Activated CD4-positive, CD25-positive, alpha-beta regulatory T cell treated with anti-CD3 and anti-CD28 coated beads, Interleukin-2, amount 50 U/mL, for 16 hours (primary cell): ENCODE results near the gene GCM1.
"Not testable (repeated sequence)": the region's sequence is repeated elsewhere in the genome, so short reads cannot be mapped to it uniquely, and the experiment has no call there.

Experiments
- DNase-seq: peaks from one replicate; pipeline ENCODE4 v3.0.0-alpha.2; 2020; ENCODE audit warnings: low read depth, low spot score

GCM1 gene, protein sequence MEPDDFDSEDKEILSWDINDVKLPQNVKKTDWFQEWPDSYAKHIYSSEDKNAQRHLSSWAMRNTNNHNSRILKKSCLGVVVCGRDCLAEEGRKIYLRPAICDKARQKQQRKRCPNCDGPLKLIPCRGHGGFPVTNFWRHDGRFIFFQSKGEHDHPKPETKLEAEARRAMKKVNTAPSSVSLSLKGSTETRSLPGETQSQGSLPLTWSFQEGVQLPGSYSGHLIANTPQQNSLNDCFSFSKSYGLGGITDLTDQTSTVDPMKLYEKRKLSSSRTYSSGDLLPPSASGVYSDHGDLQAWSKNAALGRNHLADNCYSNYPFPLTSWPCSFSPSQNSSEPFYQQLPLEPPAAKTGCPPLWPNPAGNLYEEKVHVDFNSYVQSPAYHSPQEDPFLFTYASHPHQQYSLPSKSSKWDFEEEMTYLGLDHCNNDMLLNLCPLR

DNA sequence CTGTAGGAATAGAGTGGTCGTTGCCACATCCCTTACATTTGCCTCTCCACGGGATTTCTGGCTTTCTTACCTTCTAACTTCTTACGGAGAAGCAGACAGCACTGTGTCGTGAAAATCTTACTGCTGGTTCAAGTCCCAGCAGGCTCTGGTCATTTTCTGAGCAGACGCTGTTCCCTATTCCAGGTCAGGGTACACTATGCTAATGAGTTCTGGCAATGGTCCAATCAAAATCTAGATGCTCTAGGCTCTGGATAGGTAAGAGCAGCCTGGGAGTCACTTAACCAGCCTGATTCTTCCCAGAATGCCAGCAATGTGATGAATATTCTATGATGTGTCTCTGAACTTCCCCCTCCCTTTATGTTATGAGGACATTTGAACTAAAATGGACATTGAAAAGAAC is at the start of gene GCM1:
Gene GCM1 (minus strand): TSS at position 158 of the 400 bp plus-strand sequence. CDS start 3,209 bp downstream, outside the sequence.
- DNase-seq, result no peak

DNA sequence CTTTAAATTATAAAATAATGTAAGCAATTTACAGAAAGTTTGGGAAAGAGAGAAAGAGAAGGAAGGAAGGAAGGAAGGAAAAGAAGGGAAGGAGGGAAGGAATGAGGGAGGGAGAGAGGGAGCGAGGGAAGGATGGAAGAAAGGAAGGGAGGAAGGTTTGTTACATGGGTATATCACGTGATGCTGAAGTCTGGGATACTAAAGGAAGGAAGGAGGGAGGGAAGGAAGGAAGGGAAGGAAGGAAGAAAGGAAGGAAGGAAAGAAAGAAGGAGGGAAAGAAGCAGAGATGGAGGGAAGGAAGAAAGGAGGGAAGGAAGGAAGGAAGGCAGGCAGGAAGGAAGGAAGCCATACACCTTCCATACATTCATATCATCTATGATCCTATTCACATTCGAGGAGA is 48.9 kb upstream of the GCM1 start:
- DNase-seq, result no peak

DNA sequence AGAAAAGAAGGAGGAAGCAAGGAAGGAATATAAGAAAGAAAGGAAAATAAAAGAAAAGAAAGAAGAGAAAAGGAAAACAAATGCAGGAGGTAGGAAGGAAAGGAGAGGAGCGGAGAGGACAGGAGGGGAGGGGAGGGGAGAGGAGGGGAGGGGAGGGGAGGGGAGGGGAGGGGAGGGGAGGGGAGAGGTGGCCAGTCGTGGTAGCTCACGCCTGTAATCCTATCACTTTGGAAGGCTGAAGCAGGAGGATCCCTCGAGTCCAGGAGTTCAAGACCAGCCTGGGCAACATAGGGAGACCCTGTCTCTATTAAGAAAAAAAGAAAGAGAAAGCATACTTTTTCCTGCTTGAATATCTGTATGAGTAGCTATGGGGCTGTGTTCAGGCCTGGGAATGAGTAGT is 46.4 kb upstream of the GCM1 start:
- DNase-seq, result no peak

DNA sequence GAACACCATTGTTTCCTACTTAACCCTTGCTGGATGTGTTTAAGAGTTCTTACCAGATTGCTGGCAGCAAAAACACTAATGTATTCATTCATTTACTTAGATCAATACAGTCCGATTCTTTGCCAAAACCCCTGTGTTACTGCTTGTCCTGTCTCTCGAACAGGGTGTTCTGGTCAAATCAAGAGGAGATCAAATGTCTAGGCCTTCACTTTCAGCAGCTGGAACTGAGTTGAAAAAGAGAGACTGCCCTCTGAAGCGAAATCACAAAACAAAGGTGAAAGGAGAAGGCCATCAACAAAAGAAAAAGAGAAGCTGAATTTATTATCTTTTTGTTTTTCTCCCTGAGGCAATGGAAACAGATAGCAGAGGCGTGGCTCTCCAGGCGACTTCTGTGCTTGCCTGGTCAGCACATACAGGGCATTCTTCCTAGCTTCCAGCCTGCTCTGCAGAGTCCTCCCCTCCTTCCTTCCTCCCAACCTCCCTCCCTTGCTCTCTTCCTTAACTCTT is 44.1 kb upstream of the GCM1 start:
- no peak for DNase-seq

DNA sequence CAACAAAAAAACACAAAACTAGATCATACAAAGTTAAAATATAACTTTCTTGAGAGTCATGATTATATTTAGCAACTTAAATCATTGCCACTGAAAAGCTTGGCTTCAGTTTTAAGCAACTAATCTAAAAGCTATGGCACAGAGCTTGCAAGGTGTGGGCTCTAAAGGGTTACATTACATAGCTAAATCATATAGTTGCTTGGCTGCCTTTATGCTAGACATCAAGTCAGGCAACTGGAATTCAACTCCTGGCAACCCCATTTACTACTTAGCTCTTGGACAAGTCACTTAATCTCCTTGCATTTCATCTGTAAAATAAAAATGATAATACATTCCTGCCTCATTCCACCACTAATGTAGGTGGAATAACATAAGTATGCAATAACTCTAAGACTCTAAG is 40.9 kb upstream of the GCM1 start:
- no peak for DNase-seq

DNA sequence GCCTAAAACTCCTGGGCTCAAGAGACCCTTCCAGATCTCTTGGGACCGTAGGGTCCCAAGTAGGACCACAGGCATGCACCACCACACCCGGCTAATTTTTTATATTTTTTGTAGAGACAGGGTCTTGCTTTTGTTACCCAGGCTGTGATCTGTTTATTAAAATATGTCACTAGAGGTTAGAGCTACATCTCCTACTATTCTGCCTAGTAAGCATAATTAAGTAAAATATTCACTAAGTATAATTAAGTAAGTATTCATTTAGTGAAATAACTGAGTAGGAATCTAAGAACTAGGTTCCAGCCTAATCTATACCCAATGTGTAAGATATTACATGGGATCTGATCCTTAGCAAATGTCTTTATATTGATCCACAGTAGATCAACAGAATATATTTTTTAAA is 40.2 kb upstream of the GCM1 start:
- DNase-seq, result no peak

DNA sequence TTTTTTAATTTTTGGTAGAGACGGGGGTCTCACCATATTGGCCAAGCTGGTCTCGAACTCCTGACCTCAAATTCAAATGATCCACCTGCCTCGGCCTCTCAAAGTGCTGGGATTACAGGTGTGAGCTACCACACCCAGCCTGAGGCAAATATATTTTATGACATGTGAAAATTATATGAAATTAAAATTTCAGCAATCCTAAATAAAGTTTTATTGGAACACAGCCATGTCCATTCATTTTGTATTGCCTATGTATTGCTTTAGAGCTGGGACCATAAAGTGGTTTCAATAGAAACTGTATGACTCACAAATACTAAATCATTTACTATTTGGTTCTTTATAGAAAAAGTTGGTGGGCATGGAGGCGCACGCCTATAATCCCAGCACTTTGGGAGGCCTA is 32.0 kb upstream of the GCM1 start:
- DNase-seq, result no peak

DNA sequence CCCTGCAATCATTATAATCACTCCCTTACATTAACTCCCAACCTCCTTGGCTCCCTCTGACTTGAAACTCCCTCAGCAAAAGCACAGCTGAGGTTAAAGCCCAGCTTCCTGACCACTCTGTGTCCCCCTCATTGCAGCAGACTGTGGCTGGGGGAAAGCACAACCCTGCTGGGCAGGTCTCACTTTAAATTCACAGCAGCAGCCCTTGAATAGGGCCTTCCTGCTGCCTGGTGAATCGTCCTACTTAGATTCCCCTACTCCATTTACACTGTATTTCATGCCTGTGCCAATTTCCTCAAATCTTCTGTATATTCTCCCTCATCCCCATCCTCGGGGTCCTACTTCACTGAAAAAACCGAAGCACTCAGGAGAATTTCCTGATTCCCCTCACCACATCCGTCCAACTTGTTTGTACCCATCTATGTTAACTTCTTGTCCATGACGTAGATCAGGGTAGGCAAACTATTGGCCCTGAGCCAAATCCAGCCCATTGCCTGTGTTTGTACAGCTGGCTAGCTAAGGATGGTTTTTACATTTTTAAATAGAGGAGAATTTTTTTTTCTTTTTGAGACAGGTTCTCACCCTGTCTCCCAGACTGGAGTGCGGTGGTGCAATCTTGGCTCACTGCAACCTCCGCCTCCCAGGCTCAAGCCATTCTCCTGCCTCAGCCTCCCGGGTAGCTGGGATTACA is 31.5 kb upstream of the GCM1 start:
- no peak for DNase-seq

DNA sequence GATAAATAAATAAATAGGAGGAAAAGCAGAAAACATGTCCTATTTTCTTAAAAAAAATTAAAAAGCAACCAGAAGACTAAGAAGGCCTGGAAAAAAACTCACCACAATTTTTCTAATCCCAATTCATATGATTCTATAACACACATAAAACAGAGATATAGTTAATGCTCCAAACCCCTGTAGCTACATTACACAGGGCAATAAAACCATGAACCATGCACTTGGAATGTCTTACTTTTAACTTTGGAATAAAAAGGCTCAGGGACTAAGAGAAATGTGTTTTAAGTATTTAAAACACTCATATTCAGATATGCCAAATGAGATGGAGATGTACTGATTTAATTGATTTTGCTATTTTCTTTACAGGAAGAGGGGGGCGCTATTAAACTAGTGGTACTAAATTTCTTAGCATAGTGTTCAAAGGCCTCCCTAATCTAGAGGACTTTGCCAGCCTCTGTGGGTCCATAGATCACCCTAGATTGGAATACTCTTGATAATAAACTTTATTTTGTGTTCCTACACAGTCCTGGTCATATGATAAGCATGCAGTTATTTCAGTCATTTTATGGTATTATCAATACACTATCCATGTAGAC is 30.3 kb upstream of the GCM1 start:
- DNase-seq, result no peak

DNA sequence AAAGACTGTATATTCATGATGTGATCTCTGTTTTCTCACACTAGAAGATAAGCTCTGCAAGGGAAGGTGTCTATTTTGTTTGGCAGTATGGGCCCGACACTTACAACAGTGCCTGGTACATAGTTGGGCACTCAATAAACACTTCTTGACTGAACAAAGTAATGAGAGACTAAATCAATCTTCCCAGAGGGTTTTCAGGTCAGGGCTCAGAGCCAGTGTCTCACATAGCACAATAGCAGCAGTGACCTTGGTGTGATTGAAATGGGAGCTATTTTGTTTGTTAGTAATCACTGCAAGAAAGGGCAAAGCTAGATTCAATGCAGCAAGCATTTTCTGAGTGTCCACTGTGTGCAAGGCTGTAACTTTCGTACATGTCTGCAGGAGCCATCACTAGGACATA is 26.4 kb upstream of the GCM1 start:
- DNase-seq, result no peak

DNA sequence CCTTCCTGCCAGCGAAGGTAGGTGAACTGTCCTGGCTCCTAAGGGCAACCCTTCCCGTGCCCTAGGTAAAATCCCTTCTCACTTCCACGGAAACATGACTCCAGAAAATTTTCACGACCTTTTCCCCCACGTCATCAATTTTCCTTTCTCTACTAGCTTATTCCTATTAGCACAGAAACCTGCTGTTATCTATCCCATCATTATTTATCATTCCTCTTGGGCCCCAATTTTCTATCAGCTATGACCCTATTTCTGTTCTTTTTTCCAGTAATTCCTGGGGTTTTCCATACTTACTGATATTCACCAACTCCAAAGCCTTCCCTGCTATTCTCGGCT is 23.8 kb upstream of the GCM1 start:
- no peak for DNase-seq

DNA sequence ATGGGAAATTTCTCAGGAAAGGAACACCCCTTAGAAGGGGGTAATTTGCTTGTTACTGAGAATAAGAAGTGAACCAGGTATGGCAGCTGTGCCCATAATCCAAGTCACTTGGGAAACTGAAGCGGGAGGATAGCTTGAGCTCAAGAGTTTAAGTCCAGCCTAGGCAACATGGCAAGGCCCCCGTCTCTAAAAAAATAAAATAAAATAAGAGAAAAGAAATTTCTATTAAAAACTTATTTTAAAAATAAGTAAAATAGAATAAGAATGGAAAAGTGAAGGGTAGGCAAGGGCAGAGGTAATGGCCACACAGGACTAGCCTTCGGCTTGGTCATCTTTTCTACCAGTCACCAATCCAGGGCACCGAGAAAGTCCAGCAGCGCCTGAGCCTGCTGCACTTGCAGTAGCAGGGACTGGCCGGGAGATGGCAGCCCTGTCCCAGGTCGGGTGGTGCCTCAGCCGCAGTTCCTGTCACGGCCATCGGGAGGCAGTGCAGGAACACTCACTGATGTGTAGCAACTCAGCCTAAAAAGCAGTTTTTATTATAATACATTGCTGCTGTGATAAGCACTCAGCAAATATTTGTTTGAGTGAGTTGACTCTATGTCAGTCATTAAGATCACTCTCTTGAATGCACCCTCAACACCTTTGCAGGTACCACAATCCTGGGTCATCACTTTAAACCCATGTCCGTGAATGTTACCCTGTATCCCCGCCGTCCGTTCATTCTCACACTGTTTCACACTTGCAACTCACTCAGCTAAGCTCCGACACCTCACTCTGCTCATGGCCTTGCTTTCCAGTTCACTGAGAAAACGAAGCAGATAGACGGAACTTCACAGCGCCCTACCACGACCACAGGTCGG is 23.2 kb upstream of the GCM1 start:
- DNase-seq, result peak; percentile 83

DNA sequence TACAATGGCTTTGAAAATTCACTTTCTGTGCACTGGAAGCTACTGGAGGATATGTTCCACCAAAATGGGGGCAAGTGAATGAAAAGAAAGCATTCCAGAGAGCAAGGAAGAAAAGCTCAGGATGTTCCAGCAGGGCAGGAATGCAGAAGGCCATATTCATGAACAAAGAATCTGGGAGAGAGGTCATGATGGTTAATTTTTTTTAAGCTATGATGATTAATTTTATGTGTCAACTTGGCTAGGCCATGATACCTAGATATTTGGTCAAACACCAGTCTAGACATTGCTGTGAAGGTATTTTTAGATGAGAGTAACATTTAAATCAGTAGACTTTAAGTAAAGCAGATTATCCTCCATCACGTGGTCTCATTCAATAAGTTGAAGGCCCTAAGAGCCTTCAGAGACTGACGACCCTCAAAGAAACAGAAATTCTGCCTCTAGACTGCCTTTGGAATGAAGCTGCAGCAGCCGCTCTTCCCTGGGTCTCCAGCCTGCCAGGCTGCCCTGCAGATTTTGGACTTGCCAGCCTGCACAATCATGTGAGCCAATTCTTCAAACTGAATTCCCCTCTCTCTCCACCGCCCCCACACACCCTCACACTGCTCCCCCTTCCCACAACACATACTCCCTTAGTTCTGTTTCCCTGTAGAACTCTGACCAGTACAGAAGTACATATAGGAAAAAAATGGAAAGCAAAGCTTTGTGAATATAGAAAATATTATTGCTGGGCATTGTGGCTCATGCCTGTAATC is 20.1 kb upstream of the GCM1 start:
- DNase-seq, result no peak

DNA sequence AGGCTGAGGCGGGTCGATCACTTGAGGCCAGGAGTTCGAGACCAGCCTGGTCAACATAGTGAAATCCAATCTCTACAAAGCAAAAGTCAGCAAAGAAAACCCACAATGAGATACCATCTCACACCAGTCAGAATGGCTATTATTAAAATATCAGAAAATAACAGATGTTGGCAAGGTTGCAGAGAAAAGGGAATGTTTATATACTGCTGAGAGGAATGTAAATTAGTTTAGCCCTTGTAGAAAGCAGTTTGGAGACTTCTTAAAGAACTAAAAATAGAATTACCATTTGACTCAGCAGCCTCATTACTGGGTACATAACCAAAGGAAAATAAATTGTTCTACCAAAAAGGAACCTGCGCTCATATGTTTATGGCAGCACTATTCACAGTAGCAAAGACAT is 16.7 kb upstream of the GCM1 start:
- DNase-seq, result no peak

DNA sequence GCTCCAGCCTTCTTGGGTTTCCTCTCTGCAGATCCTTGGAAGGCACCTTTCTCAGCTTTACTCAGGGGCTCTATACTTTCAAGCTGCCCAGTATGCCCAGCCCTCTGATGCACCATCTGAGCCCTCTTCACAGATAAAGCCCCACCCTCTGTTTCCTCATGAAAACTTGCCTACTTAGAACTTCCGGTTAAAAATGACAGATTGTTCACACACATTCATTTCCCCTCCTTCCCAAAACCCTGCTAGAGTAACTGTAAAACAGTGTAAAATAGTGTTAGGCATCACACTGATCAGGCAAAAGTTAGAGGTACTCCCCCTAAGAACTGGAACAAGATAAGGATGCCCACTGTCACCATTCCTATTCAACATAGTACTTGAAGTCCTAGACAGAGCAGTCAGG is 14.0 kb upstream of the GCM1 start:
- DNase-seq, result no peak

DNA sequence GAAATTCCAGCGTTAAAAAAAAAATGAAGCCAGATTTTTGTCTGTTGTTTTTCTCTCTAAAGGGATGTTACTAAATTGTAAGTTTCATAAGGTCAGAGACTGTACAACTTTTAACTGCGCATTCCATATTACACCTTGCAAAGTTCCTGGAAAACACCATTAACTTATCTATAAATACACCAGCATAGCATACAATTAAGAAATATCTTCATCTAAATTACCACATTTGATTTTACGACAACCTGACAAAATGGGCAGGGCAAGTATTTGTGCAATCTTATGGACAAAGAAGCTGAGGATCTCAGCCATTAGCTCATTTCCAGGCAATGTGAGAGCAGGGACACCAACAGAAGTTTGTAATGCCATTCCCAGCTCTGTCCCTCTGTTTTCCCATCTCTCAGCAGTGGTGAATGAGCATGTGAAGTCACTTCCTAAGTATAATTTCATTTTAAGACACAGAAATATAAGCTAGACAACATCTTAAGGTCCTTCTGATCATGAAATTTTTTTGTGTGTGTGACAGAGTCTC is 12.9 kb upstream of the GCM1 start:
- DNase-seq, result no peak

DNA sequence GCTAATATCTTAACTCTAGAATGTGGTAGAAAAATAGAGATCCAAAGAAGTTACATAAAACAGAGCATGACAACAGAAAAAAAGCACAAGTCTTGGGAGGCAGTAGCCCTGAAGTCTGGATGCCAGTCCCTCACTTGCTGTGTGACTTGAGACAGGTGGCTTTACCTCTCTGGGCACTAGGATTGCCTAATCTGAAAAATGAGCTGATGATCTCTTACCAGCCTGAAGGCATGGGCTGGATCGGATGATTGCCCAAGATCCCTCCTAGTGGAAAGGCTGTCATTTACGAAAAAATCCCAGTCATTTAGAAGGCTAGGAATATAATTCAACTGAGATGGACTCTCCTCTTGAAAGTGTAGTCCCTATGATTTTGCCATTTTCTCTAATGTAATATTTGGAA is 10.9 kb upstream of the GCM1 start:
- DNase-seq, result no peak

DNA sequence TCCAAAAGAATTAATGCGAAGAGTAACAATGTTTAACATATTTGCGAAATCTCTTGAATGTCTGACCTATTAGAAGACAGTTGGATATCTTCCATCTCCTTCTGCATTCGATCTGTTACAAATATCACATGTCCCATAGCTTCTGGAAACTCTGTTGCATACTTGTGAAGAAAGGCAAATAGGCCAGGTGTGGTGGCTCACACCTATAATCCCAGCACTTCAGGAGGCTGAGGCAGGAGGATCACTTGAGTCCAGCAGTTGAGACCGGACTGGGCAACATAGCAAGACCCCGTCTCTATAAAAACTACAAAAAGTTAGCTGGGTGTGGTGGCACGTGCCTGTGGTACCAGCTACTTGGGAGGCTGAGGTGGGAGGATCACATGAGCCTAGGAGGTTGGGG is 9.4 kb upstream of the GCM1 start:
- not testable (repeated sequence) for DNase-seq

DNA sequence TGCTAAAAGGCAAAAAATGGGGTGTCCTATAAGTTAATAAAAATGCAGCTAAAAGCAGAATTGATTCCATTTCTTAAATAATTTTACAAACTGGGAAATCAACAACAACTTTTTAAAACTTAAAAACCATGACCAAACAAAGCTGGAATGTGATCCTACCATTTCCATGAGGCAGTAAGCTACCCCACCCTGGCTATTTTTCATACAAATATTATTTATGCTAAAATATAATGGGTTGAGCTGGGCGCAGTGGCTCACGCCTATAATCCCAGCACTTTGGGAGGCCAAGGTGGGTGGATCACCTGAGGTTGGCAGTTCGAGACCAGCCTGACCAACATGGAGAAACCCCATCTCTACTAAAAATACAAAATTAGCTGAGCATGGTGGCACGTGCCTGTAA is 6.6 kb upstream of the GCM1 start:
- DNase-seq, result not testable (repeated sequence)

DNA sequence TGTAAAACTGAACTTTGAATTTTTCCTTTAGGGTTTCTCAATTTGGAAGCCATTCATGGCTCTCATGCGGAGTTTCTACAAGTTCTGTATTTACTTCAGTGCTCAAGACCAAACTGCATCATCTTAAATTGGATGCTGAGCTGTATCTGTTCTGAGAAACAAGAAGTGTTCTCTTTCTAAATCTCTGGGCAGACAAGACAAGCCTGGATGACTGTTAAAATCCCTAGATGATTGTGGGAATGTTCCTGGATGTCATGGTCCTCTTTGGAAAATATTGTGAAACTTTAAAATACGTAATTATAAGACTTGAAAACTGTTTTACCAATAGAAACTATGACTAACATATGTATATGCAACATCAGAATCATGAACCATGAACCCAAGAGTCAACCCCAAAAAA is 6.2 kb upstream of the GCM1 start:
- no peak for DNase-seq

DNA sequence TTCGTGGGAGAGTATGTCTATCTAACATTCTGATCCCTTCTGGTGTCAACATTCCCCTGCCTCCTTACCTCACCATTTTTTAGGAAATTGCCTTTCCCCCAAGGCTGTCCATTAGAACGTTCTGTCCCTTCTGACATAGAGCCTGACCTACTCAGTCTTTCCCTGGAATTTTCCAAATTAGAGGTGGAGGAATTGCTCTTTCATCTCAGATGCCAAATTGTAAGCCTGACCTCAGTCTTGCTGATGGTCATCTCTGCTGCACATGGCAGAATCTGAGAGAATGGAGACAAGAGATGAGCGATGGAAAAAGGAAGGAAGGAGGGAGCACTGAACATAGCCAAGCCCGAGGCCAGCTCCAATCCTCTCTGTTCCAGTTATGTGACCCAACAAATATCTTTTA is 5.4 kb upstream of the GCM1 start:
- no peak for DNase-seq
